Mammary epithelial cell (primary cell): Measurements from ENCODE around the gene HDAC5.

Source experiments
- EZH2 ChIP-seq: IDR thresholded peaks from 2 replicates; pipeline ENCODE4 v1.6.1; 2012; ENCODE audit warnings: low read length, inconsistent platforms, borderline replicate concordance
- TF ChIP-seq, protein P1 (sequence below), 2 donors: IDR thresholded peaks in 1 of 2; conservative IDR thresholded peaks in 1 of 2; 2 replicates each; pipeline ENCODE4 v1.5.1; 2011 to 2012; ENCODE audit warnings: inconsistent platforms in 2 of 2, low read length in 2 of 2, mild to moderate bottlenecking in 2 of 2, control low read depth in 1 of 2, low read depth in 1 of 2; ENCODE audit not compliant: insufficient read depth in 1 of 2; ENCODE audit errors: extremely low read depth in 1 of 2

DNA sequence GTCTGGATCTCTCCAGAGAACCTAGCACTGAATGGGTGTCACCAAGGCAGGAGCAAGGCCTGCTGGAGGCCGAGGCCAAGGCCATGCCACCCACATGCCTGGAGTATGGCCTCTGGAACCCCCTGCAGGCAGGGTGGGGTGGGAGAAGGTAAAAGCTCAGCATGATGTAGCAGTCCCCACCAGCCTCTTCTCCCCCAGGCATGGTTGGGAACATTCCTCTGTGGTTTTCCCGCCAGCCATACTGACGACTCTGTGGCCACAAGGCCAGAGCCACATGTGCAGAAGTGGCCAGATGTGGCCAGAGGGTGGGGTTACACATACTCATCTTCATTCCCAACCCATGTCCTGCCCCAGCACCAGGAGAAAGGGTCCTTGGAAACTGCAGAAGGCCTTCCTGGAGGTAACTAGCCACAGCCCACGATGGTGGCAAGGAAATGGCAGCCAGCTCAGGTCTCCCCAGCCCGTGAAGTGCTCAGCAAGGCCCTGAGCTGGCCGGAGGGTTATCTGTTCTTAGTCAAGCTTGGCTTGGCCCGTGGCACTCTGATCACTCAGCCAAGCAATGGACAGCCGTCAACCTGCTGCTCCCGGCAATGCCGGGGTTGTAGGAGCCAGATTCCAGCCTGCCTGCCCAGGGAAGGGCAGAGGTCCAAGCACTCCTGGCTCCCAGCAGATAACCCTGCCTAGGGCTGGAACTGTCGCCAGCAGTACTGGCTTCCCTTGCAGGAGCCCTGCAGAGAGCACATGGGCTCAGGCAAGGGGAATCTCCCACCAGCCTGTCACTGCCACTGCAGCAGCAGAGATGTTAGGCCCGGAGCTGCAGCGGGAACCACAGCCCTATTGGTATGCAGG, 26.1 kb downstream of the HDAC5 start:
- TF ChIP-seq, protein P1, sequence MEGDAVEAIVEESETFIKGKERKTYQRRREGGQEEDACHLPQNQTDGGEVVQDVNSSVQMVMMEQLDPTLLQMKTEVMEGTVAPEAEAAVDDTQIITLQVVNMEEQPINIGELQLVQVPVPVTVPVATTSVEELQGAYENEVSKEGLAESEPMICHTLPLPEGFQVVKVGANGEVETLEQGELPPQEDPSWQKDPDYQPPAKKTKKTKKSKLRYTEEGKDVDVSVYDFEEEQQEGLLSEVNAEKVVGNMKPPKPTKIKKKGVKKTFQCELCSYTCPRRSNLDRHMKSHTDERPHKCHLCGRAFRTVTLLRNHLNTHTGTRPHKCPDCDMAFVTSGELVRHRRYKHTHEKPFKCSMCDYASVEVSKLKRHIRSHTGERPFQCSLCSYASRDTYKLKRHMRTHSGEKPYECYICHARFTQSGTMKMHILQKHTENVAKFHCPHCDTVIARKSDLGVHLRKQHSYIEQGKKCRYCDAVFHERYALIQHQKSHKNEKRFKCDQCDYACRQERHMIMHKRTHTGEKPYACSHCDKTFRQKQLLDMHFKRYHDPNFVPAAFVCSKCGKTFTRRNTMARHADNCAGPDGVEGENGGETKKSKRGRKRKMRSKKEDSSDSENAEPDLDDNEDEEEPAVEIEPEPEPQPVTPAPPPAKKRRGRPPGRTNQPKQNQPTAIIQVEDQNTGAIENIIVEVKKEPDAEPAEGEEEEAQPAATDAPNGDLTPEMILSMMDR (conservative IDR thresholded peaks at IDR 0.05 in 1 of 2, IDR thresholded peaks at IDR 0.05 in 1 of 2; ENCODE audit: extremely low read depth in 1 of 2, insufficient read depth in 1 of 2, low read depth in 1 of 2, low read length in 2 of 2) = no peak
- no peak for TF ChIP-seq EZH2
